HCT116 (cell line): ENCODE results near the gene CD8A. TPM values are rescaled to one million over a fixed set of nuclear protein-coding genes. Genes with fewer than 3 reads are reported as not detected.
"Not testable (repeated sequence)": the region's sequence is repeated elsewhere in the genome, so short reads cannot be mapped to it uniquely, and the experiment has no call there.

Source experiments
- ATAC-seq: fragments of 200-7000 bp; cut with Tn5 transposase; 2 replicates; pipeline ENCODE4 v1.9.1; 2020; ENCODE audit warnings: mild to moderate bottlenecking, moderate library complexity
- BruUV-seq: library from RNA; stranded (reverse); fragments of 400-500 nt; replicated peaks from 2 replicates; lab custom pipeline; 2021; lab: Mats Ljungman, UMichigan
- CTCF ChIA-PET: fragments of 300-600 bp; sonication (Branson Sonifier 250); formaldehyde crosslinking; loops from one replicate; lab custom pipeline; 2021; ENCODE audit warnings: antibody characterized with exemption; lab: Charles Lee
- POLR2A ChIA-PET: fragments of 300-600, 350-600 bp; sonication (Branson Sonifier 250); formaldehyde crosslinking; loops from one replicate; lab custom pipeline; 2021; ENCODE audit warnings: antibody characterized with exemption; lab: Charles Lee
- RAD21 ChIA-PET, 2 experiments: fragments of 300-600 bp; sonication (Branson Sonifier 250); formaldehyde crosslinking; loops; one replicate each; lab custom pipeline; 2023; ENCODE audit warnings: low total read pairs in 2 of 2; ENCODE audit not compliant: uncharacterized antibody in 2 of 2, unreplicated experiment in 2 of 2, low non-redundant PET in 1 of 2; lab: Charles Lee
- DNase-seq: peaks from one replicate; pipeline ENCODE4 v3.0.0-alpha.2; 2010; ENCODE audit warnings: low read depth, low spot score
- H2AFZ ChIP-seq: fragments of 200-600 bp; shearing (Covaris generic), sonication (generic); 2 replicates; pipeline ENCODE4 v1.6.1; 2017; ENCODE audit warnings: low read depth, mixed run types, mixed read lengths, antibody characterized with exemption, low read length; ENCODE audit not compliant: poor library complexity, severe bottlenecking
- H3K27ac ChIP-seq: 2 replicates; pipeline ENCODE4 v1.5.1; 2012; ENCODE audit warnings: low read depth, low read length
- H3K27me3 ChIP-seq: fragments of 200-600 bp; sonication (generic); 2 replicates; pipeline ENCODE4 v1.6.1; 2016; ENCODE audit warnings: mixed run types, low read length, mixed read lengths; ENCODE audit not compliant: insufficient read depth
- H3K36me3 ChIP-seq, 2 experiments: fragments of 200-500 bp in 1 of 2; fragments of 200-600 bp in 1 of 2; sonication (Bioruptor generic) in 1 of 2; sonication (generic) in 1 of 2; 2 replicates each; pipeline versions ENCODE4 v1.5.1 to v1.6.1; 2014 to 2016; ENCODE audit warnings: low read length in 2 of 2, inconsistent platforms in 1 of 2, mixed read lengths in 1 of 2, mixed run types in 1 of 2; ENCODE audit not compliant: insufficient read depth in 2 of 2, control insufficient read depth in 1 of 2
- H3K4me1 ChIP-seq, 2 experiments: fragments of 200-600 bp in 1 of 2; sonication (generic) in 1 of 2; 2 replicates each; pipeline versions ENCODE4 v1.5.1 to v1.6.1; 2012 to 2017; ENCODE audit warnings: low read length in 2 of 2, inconsistent platforms in 1 of 2, mild to moderate bottlenecking in 1 of 2, mixed read lengths in 1 of 2, mixed run types in 1 of 2, moderate library complexity in 1 of 2; ENCODE audit not compliant: insufficient read depth in 2 of 2, control insufficient read depth in 1 of 2
- H3K4me2 ChIP-seq: fragments of 200-600 bp; sonication (generic); 2 replicates; pipeline ENCODE4 v1.6.1; 2017; ENCODE audit warnings: mixed run types, low read length, mixed read lengths
- H3K4me3 ChIP-seq, 2 experiments: fragments of 200-600 bp in 1 of 2; sonication (generic) in 1 of 2; replicated peaks in 1 of 2; 2 replicates each; pipeline ENCODE4 v1.5.1; 2011 to 2016; ENCODE audit warnings: low read length in 2 of 2, control low read depth in 1 of 2, low read depth in 1 of 2, mild to moderate bottlenecking in 1 of 2, mixed read lengths in 1 of 2, mixed run types in 1 of 2
- H3K79me2 ChIP-seq: fragments of 200-600 bp; sonication (generic); 2 replicates; pipeline ENCODE4 v1.6.1; 2017; ENCODE audit warnings: mild to moderate bottlenecking, mixed run types, low read length, moderate library complexity, mixed read lengths; ENCODE audit not compliant: insufficient read depth
- H3K9ac ChIP-seq: fragments of 200-600 bp; sonication (generic); 2 replicates; pipeline ENCODE4 v1.6.1; 2016; ENCODE audit warnings: low read length, mixed read lengths
- H3K9me2 ChIP-seq: fragments of 200-600 bp; sonication (generic), shearing (Covaris generic); 2 replicates; pipeline ENCODE4 v1.6.1; 2017; ENCODE audit warnings: mixed run types, mild to moderate bottlenecking, moderate library complexity; ENCODE audit not compliant: insufficient read depth
- H3K9me3 ChIP-seq, 2 experiments: fragments of 200-500 bp in 1 of 2; fragments of 200-600 bp in 1 of 2; sonication (Bioruptor generic) in 1 of 2; sonication (generic) in 1 of 2; 2 replicates each; pipeline ENCODE4 v1.6.1; 2014 to 2017; ENCODE audit warnings: low read length in 2 of 2, mixed read lengths in 2 of 2, inconsistent platforms in 1 of 2, low read depth in 1 of 2, mild to moderate bottlenecking in 1 of 2, mixed run types in 1 of 2, moderate library complexity in 1 of 2; ENCODE audit not compliant: control insufficient read depth in 1 of 2, insufficient read depth in 1 of 2
- H4K20me1 ChIP-seq: fragments of 200-600 bp; sonication (generic), shearing (Covaris generic); 2 replicates; pipeline ENCODE4 v1.6.1; 2017; ENCODE audit warnings: mixed run types, mild to moderate bottlenecking, moderate library complexity; ENCODE audit not compliant: insufficient read depth
- CEBPB ChIP-seq: IDR thresholded peaks from 2 replicates; pipeline ENCODE4 v1.6.1; 2012; ENCODE audit warnings: low read depth
- FOSL1 ChIP-seq: IDR thresholded peaks from 2 replicates; pipeline ENCODE4 v1.6.1; 2012; ENCODE audit warnings: low read depth
- JUND ChIP-seq: IDR thresholded peaks from 2 replicates; pipeline ENCODE4 v1.6.1; 2012
- intact Hi-C: fragments of 100-400 bp; cut with micrococcal nuclease; formaldehyde crosslinking; loops from 2 replicates; pipeline ENCODE4 v1.10.0; 2022
- total RNA-seq: library from RNA; stranded (reverse); gene quantifications from one replicate; pipeline ENCODE4 v1.2.1, GENCODE V29; 2021; ENCODE audit not compliant: unreplicated experiment

Gene CD8A
- total RNA-seq, 1 experiment from 2014 or later, result 0.76 TPM

- H3K4me2 ChIP-seq, result peak overlapping the region; percentile 70
- H3K9me2 ChIP-seq, RAD21 ChIA-PET, H4K20me1 ChIP-seq, H3K9me3 ChIP-seq, intact Hi-C loops, H3K79me2 ChIP-seq, CTCF ChIA-PET, H3K27me3 ChIP-seq, POLR2A ChIA-PET, H3K36me3 ChIP-seq: not testable (repeated sequence)
- H3K27ac ChIP-seq, result peak overlapping the region; percentile 29; the same call in 1 of the 2 replicates
- peaks cover 4 to 11% of the 10 kb centered on the region in 2 experiments for H3K4me1 ChIP-seq
- H3K9ac ChIP-seq, result peak overlapping the region; percentile 27
- TSS peak; percentile 73 for BruUV-seq
- TF ChIP-seq CEBPB (0 out of 2 replicates have a peak, but pooled peaks have one; percentile 34), JUND (peak; percentile 64; the same call in 1 of the 2 replicates), FOSL1 (peak; percentile 65)
- peak overlapping the region; percentile 68 for H2AFZ ChIP-seq
- ATAC-seq (peak; percentile 92), DNase-seq (peak; percentile 62)
- peak overlapping the region in 1 of 2 experiments; percentile 13; a peak in 1 of 4 replicates for H3K4me3 ChIP-seq
These were observed 46.4 kb upstream of the CD8A start for GRCh38 chr2:86836915-86837695.

- H4K20me1 ChIP-seq, H3K4me3 ChIP-seq, intact Hi-C loops, DNase-seq, H3K36me3 ChIP-seq, H3K4me2 ChIP-seq, H3K27ac ChIP-seq, H3K9me2 ChIP-seq, BruUV-seq, H3K9ac ChIP-seq, H3K9me3 ChIP-seq, POLR2A ChIA-PET, H3K27me3 ChIP-seq, CTCF ChIA-PET, H3K79me2 ChIP-seq, ATAC-seq, H2AFZ ChIP-seq, RAD21 ChIA-PET: not testable (repeated sequence)
- peaks cover 4 to 11% of the 10 kb centered on the region in 2 experiments for H3K4me1 ChIP-seq
These were observed 44.8 kb upstream of the CD8A start for GRCh38 chr2:86835548-86835889.
